Measurements from ENCODE around the gene AIP. TPM values are rescaled to one million over a fixed set of nuclear protein-coding genes. Genes with fewer than 3 reads are reported as not detected.

Gene AIP
- total and polyA plus RNA-seq, 2 donors (not counting 1 experiment from before 2014, with no cell fraction given), result 127 to 205 TPM

DNA sequence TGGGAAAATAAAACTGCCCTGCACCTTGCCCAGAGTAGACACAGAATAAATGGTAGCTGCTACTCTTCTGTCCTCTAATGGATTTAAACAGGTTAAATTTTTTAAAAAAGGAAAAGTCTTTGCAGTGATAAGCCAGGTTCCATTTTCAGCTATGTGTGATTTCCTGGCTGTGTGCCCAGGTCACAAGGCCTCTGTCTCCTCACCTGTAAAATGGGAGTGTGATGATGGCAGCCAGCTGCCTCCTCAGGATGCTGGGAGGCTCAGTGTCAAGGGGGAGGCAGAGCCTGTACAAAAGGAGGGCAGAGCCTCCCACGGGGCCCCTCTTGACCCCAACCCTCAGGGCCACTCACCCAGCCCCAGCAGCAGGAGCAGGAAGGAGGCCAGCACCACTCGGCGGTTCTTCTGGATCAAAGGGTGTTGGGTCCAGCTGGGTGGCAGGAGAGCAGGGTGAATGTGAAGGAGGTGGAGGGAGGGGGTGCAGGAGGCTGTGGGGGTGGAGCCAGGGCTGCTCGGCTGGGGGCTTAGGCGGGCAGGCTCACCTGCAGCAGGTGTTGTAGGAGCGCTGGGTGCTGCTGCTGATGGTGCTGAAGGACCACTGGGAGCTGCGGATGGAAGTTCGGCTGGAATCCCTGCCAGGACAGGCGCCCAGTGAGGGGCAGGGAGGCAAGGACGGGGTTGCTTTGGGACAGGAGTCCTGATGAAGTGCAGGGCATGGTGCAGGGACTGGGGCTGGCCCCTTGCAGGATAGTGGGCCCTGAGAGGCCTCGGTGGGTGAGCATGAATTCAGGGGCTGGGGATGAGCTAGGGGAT is 15.7 kb upstream of the AIP start:
- H3K4me3 Mint-ChIP-seq, result peak overlapping the region; percentile 95
- Histone ChIP-seq H3K27me3 (replicated peaks in 1 of 4; ENCODE audit: control extremely low read depth in 1 of 4, control insufficient read depth in 3 of 4, insufficient read depth in 4 of 4, low read length in 3 of 4) (no peaks in the 10 kb centered on the region), H4K20me1 (ENCODE audit: control insufficient read depth, insufficient read depth, low read length, poor library complexity, severe bottlenecking) (peaks cover 10% of the 10 kb centered on the region), H3K79me2 (ENCODE audit: control insufficient read depth, insufficient read depth, low read length) (peaks cover 57% of the 10 kb centered on the region), H3K4me2 (replicated peaks; ENCODE audit: low read depth, low read length, poor library complexity, severe bottlenecking) (peak overlapping the region; percentile 98), H3K36me3 (replicated peaks in 1 of 2; ENCODE audit: control extremely low read depth in 1 of 2, control insufficient read depth in 1 of 2, extremely low read depth in 1 of 2, insufficient read depth in 2 of 2, low read length in 1 of 2) (peaks cover 2 to 9% of the 10 kb centered on the region in 2 experiments), H2AFZ (ENCODE audit: insufficient read depth, low read depth, low read length, poor library complexity, severe bottlenecking) (no peak overlapping the region), H3K9ac (ENCODE audit: low read length) (no peak overlapping the region), H3K4me3 (ENCODE audit: control extremely low read depth in 1 of 5, extremely low read depth in 1 of 5, insufficient read depth in 1 of 5, low read depth in 2 of 5, low read length in 4 of 5) (peak overlapping the region in 1 of 5 experiments; percentile 88), H3K27ac (ENCODE audit: low read length in 2 of 2) (peak overlapping the region in 1 of 2 donors; percentile 87), H3K9me3 (ENCODE audit: control extremely low read depth in 1 of 3, control insufficient read depth in 2 of 3, insufficient read depth in 1 of 3, low read length in 2 of 3) (peaks cover 0 to 9% (median 0%) of the 10 kb centered on the region in 3 donors), H3K4me1 (ENCODE audit: control insufficient read depth in 2 of 2, insufficient read depth in 2 of 2, low read length in 2 of 2) (peaks cover 40 to 73% of the 10 kb centered on the region in 2 donors)
- peak overlapping the region; percentile 95 for H3K27ac Mint-ChIP-seq
- H3K4me1 Mint-ChIP-seq, result peaks cover 62% of the 10 kb centered on the region
- CTCF ChIA-PET, result interaction anchor here (0.8 to 6.7 kb wide), 7 partner anchors 19 to 64 kb away, joined by 3 to 64 read pairs (median 4); partner anchors contain the start of genes PITPNM1, PPP1CA, PTPRCAP and TBC1D10C
- TF ChIP-seq CTCF (IDR thresholded peaks at IDR 0.05) (no peak), EZH2 (IDR thresholded peaks at IDR 0.05; ENCODE audit: borderline replicate concordance, insufficient read depth, low read depth, low read length, poor library complexity, severe bottlenecking) (no peak)
- 94% methylated on average over 10 of the region's 11 CpGs for WGBS (ENCODE audit: insufficient coverage)
- POLR2A ChIA-PET, result interaction anchor here (0.5 to 10.4 kb wide), 15 partner anchors 8 to 657 kb away, joined by 3 to 215 read pairs (median 11); partner anchors contain the start of genes AIP, CORO1B, POLD4 and PPP1CA
- no peaks in the 10 kb centered on the region for H3K27me3 Mint-ChIP-seq
- H3K9me3 Mint-ChIP-seq (ENCODE audit: insufficient read depth), result no peaks in the 10 kb centered on the region
- DNase-seq (no peak), ATAC-seq (ENCODE audit: low read depth) (no peak)
- intact Hi-C loops (cut with micrococcal nuclease), result no loop called here
